Activated naive CD4-positive, alpha-beta T cell treated with anti-CD3 and anti-CD28 coated beads, Interleukin-2, amount 50 U/mL, for 24 hours (primary cell): ENCODE data around the gene BRSK1.

Source experiments
- H3K27ac Mint-ChIP-seq: one replicate; pipeline ENCODE4 v1.8.0; 2021; ENCODE audit warnings: mild to moderate bottlenecking, mixed read lengths
- H3K27me3 Mint-ChIP-seq: one replicate; pipeline ENCODE4 v1.8.0; 2021; ENCODE audit warnings: mixed read lengths
- H3K36me3 Mint-ChIP-seq: one replicate; pipeline ENCODE4 v1.8.0; 2021; ENCODE audit warnings: mixed read lengths
- H3K4me1 Mint-ChIP-seq: one replicate; pipeline ENCODE4 v1.8.0; 2021; ENCODE audit warnings: mixed read lengths
- H3K4me3 Mint-ChIP-seq: one replicate; pipeline ENCODE4 v1.8.0; 2021; ENCODE audit warnings: mild to moderate bottlenecking, mixed read lengths
- H3K9me3 Mint-ChIP-seq: one replicate; pipeline ENCODE4 v1.8.0; 2021; ENCODE audit warnings: mixed read lengths

Gene BRSK1

GRCh38 chr19:55278391-55279135 lies 5.2 kb upstream of the BRSK1 start:
- Mint-ChIP-seq H3K36me3 (peaks cover 14% of the 10 kb centered on the region), H3K4me1 (peaks cover 19% of the 10 kb centered on the region), H3K27me3 (no peaks in the 10 kb centered on the region), H3K27ac (peak overlapping the region; percentile 12), H3K4me3 (peak overlapping the region; percentile 99), H3K9me3 (no peaks in the 10 kb centered on the region)

GRCh38 chr19:55279340-55279739 lies 4.5 kb upstream of the BRSK1 start:
- Mint-ChIP-seq H3K4me3 (peak overlapping the region; percentile 99), H3K4me1 (peaks cover 21% of the 10 kb centered on the region), H3K27me3 (no peaks in the 10 kb centered on the region), H3K36me3 (peaks cover 13% of the 10 kb centered on the region), H3K27ac (peak overlapping the region; percentile 100), H3K9me3 (no peaks in the 10 kb centered on the region)

- no peaks in the 10 kb centered on the region for H3K9me3 Mint-ChIP-seq
- H3K36me3 Mint-ChIP-seq = peaks cover 13% of the 10 kb centered on the region
- peak within 1 kb of the TSS; percentile 100 for H3K27ac Mint-ChIP-seq
- H3K27me3 Mint-ChIP-seq = no peaks in the 10 kb centered on the region
- peaks cover 21% of the 10 kb centered on the region for H3K4me1 Mint-ChIP-seq
- H3K4me3 Mint-ChIP-seq = peak within 1 kb of the TSS; percentile 99
Measured at GRCh38 chr19:55279770-55280643, 3.8 kb upstream of the BRSK1 start, which contains the start of gene HSPBP1. Gene HSPBP1, minus strand, starts transcription at chr19:55280110. Its CDS starts 502 bp downstream, at chr19:55279608.

- H3K27me3 Mint-ChIP-seq = no peaks in the 10 kb centered on the region
- H3K36me3 Mint-ChIP-seq = peaks cover 3% of the 10 kb centered on the region
- H3K9me3 Mint-ChIP-seq = no peaks in the 10 kb centered on the region
- peaks cover 17% of the 10 kb centered on the region for H3K4me1 Mint-ChIP-seq
- peak overlapping the region; percentile 26 for H3K4me3 Mint-ChIP-seq
- H3K27ac Mint-ChIP-seq = no peak overlapping the region
Measured at GRCh38 chr19:55284405-55285058, 735 bp downstream of the BRSK1 start.

- Mint-ChIP-seq H3K36me3 (no peaks in the 10 kb centered on the region), H3K9me3 (no peaks in the 10 kb centered on the region), H3K4me3 (peak overlapping the region; percentile 19)
Measured at GRCh38 chr19:55285229-55285890, 1.6 kb downstream of the BRSK1 start.

GRCh38 chr19:55287361-55288079 lies 3.7 kb downstream of the BRSK1 start:
- Mint-ChIP-seq H3K4me3 (no peak overlapping the region), H3K36me3 (no peaks in the 10 kb centered on the region), H3K4me1 (peaks cover 16% of the 10 kb centered on the region), H3K27me3 (no peaks in the 10 kb centered on the region), H3K9me3 (no peaks in the 10 kb centered on the region), H3K27ac (no peak overlapping the region)

More at GRCh38 chr19:55285229-55285890, 1.6 kb downstream of the BRSK1 start:
- no peak overlapping the region for H3K27ac Mint-ChIP-seq
- H3K4me1 Mint-ChIP-seq = peaks cover 11% of the 10 kb centered on the region
- H3K27me3 Mint-ChIP-seq = no peaks in the 10 kb centered on the region

GRCh38 chr19:55289117-55289796 lies 5.5 kb downstream of the BRSK1 start:
- Mint-ChIP-seq H3K9me3 (no peaks in the 10 kb centered on the region), H3K36me3 (no peaks in the 10 kb centered on the region), H3K4me1 (peaks cover 6% of the 10 kb centered on the region), H3K27me3 (no peaks in the 10 kb centered on the region), H3K27ac (no peak overlapping the region), H3K4me3 (no peak overlapping the region)

- Mint-ChIP-seq H3K36me3 (no peaks in the 10 kb centered on the region), H3K4me3 (no peak overlapping the region), H3K9me3 (no peaks in the 10 kb centered on the region), H3K27ac (no peak overlapping the region), H3K27me3 (no peaks in the 10 kb centered on the region), H3K4me1 (peaks cover 6% of the 10 kb centered on the region)
Measured at GRCh38 chr19:55297267-55297666, 13.5 kb downstream of the BRSK1 start.

- Mint-ChIP-seq H3K4me1 (peaks cover 6% of the 10 kb centered on the region), H3K9me3 (no peaks in the 10 kb centered on the region), H3K27ac (no peak overlapping the region), H3K36me3 (no peaks in the 10 kb centered on the region), H3K4me3 (no peak overlapping the region), H3K27me3 (no peaks in the 10 kb centered on the region)
Measured at GRCh38 chr19:55299991-55300390, 16.2 kb downstream of the BRSK1 start.

GRCh38 chr19:55300886-55301458 lies 17.2 kb downstream of the BRSK1 start:
- H3K36me3 Mint-ChIP-seq = no peaks in the 10 kb centered on the region
- no peak overlapping the region for H3K27ac Mint-ChIP-seq
- H3K4me3 Mint-ChIP-seq = peak overlapping the region; percentile 84
- peaks cover 9% of the 10 kb centered on the region for H3K4me1 Mint-ChIP-seq
- H3K27me3 Mint-ChIP-seq = no peaks in the 10 kb centered on the region
- H3K9me3 Mint-ChIP-seq = no peaks in the 10 kb centered on the region

- Mint-ChIP-seq H3K9me3 (no peaks in the 10 kb centered on the region), H3K27me3 (no peaks in the 10 kb centered on the region), H3K4me3 (peak overlapping the region; percentile 84), H3K36me3 (no peaks in the 10 kb centered on the region), H3K27ac (peak overlapping the region; percentile 14), H3K4me1 (peaks cover 9% of the 10 kb centered on the region)
Measured at GRCh38 chr19:55301459-55302317, 17.9 kb downstream of the BRSK1 start.

GRCh38 chr19:55302318-55302703 lies 18.5 kb downstream of the BRSK1 start:
- no peaks in the 10 kb centered on the region for H3K9me3 Mint-ChIP-seq
- no peaks in the 10 kb centered on the region for H3K27me3 Mint-ChIP-seq
- no peak overlapping the region for H3K27ac Mint-ChIP-seq
- peak overlapping the region; percentile 84 for H3K4me3 Mint-ChIP-seq
- no peaks in the 10 kb centered on the region for H3K36me3 Mint-ChIP-seq
- peaks cover 9% of the 10 kb centered on the region for H3K4me1 Mint-ChIP-seq

GRCh38 chr19:55303477-55303876 lies 19.7 kb downstream of the BRSK1 start:
- H3K4me1 Mint-ChIP-seq = peaks cover 9% of the 10 kb centered on the region
- no peak overlapping the region for H3K4me3 Mint-ChIP-seq
- no peaks in the 10 kb centered on the region for H3K36me3 Mint-ChIP-seq
- H3K27ac Mint-ChIP-seq = no peak overlapping the region
- no peaks in the 10 kb centered on the region for H3K9me3 Mint-ChIP-seq
- no peaks in the 10 kb centered on the region for H3K27me3 Mint-ChIP-seq
